ENCODE data around the gene GNAS-AS1. TPM values are rescaled to one million over a fixed set of nuclear protein-coding genes. Genes with fewer than 3 reads are reported as not detected.
"Not testable (repeated sequence)": the region's sequence is repeated elsewhere in the genome, so short reads cannot be mapped to it uniquely, and the experiment has no call there.

GNAS-AS1 gene
- total RNA-seq, 4 donors from 2014 or later, result 0.28 TPM; not detected in 3

- DNase-seq (ENCODE audit: low spot score), result no peak
- ATAC-seq (ENCODE audit: low FRiP score), result no peak
- no peak for TF ChIP-seq CTCF (IDR thresholded peaks at IDR 0.05)
Observed at GRCh38 chr20:58836616-58837204, 14.0 kb downstream of the GNAS-AS1 start.

- DNase-seq (ENCODE audit: low spot score) (no peak), ATAC-seq (ENCODE audit: low FRiP score) (no peak)
- no peak for TF ChIP-seq CTCF (IDR thresholded peaks at IDR 0.05)
Observed at GRCh38 chr20:58835231-58835630, 15.5 kb downstream of the GNAS-AS1 start.

- DNase-seq (ENCODE audit: low spot score) (no peak), ATAC-seq (ENCODE audit: low FRiP score) (no peak)
- no peak for TF ChIP-seq CTCF (IDR thresholded peaks at IDR 0.05)
Observed at GRCh38 chr20:58833921-58834320, 16.8 kb downstream of the GNAS-AS1 start.

GRCh38 chr20:58832457-58832856 is 18.2 kb downstream of the GNAS-AS1 start:
- TF ChIP-seq CTCF (IDR thresholded peaks at IDR 0.05), result no peak
- DNase-seq (ENCODE audit: low spot score) (no peak), ATAC-seq (ENCODE audit: low FRiP score) (no peak)

- ATAC-seq (ENCODE audit: low FRiP score), result peak; percentile 68
- no peak for DNase-seq (ENCODE audit: low spot score)
- TF ChIP-seq CTCF (IDR thresholded peaks at IDR 0.05), result no peak
Observed at GRCh38 chr20:58829531-58829941, 21.2 kb downstream of the GNAS-AS1 start.

GRCh38 chr20:58828804-58829203 is 21.9 kb downstream of the GNAS-AS1 start:
- not testable (repeated sequence) for ATAC-seq (ENCODE audit: low FRiP score); DNase-seq (ENCODE audit: low spot score)

GRCh38 chr20:58828136-58828535 is 22.6 kb downstream of the GNAS-AS1 start:
- ATAC-seq (ENCODE audit: low FRiP score) (no peak), DNase-seq (ENCODE audit: low spot score) (no peak)
- no peak for TF ChIP-seq CTCF (IDR thresholded peaks at IDR 0.05)
